ENCODE results near the gene MAPK7.

DNA sequence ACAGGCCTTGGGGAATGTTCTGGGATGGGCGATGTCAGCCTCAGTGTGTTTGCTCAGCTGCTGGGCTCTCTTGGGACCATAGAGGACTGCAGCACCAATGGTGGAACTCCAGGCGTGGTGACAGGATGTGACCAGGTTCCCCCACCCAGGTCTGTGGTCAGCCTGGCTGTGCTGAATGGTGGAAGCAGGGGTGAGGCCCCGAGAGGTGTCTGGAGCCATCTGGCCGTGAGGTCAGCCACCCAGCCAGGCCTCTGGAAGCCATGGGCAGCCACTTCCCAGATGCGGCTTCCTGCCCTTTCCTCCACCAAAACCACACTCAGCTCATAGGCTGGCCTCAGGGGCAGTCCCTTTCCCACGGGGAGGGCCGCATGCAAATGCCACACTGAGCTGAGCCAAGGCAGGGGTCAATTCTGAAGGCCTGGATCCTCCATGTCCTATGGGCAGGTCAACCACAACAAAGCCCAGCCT is 7.8 kb upstream of the MAPK7 start:
- TF ChIP-seq, protein P1, sequence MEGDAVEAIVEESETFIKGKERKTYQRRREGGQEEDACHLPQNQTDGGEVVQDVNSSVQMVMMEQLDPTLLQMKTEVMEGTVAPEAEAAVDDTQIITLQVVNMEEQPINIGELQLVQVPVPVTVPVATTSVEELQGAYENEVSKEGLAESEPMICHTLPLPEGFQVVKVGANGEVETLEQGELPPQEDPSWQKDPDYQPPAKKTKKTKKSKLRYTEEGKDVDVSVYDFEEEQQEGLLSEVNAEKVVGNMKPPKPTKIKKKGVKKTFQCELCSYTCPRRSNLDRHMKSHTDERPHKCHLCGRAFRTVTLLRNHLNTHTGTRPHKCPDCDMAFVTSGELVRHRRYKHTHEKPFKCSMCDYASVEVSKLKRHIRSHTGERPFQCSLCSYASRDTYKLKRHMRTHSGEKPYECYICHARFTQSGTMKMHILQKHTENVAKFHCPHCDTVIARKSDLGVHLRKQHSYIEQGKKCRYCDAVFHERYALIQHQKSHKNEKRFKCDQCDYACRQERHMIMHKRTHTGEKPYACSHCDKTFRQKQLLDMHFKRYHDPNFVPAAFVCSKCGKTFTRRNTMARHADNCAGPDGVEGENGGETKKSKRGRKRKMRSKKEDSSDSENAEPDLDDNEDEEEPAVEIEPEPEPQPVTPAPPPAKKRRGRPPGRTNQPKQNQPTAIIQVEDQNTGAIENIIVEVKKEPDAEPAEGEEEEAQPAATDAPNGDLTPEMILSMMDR (IDR thresholded peaks at IDR 0.05; ENCODE audit: insufficient read depth, low read length, poor library complexity, severe bottlenecking): no peak
- TF ChIP-seq EZH2phosphoT487 (conservative IDR thresholded peaks at IDR 0.05; ENCODE audit: low read length): no peak

Measured in SU-DHL-6 (cell line).